B cell (primary cell): Measurements from ENCODE around the gene PLCB4. TPM values are rescaled to one million over a fixed set of nuclear protein-coding genes. Genes with fewer than 3 reads are reported as not detected.

ENCODE experiments used
- ATAC-seq: fragments of 200-7000 bp; cut with Tn5 transposase; one replicate; pipeline ENCODE4 v1.10.0; 2021; ENCODE audit warnings: low read depth, mild to moderate bottlenecking, moderate number of reproducible peaks, moderate library complexity
- CTCF ChIA-PET: fragments of 350-600 bp; sonication (Branson Sonifier 250); formaldehyde crosslinking; loops from one replicate; lab custom pipeline; 2021; ENCODE audit warnings: antibody characterized with exemption, inconsistent platforms; lab: Charles Lee
- POLR2A ChIA-PET: fragments of 350-600 bp; sonication (Branson Sonifier 250); formaldehyde crosslinking; loops from one replicate; lab custom pipeline; 2021; ENCODE audit warnings: antibody characterized with exemption; lab: Charles Lee
- DNase-seq: peaks from one replicate; pipeline ENCODE4 v3.0.0; 2013
- H2AFZ ChIP-seq: 2 replicates; pipeline ENCODE4 v1.6.1; 2012; ENCODE audit warnings: mild to moderate bottlenecking, low read depth, low read length; ENCODE audit not compliant: insufficient read depth, poor library complexity, severe bottlenecking
- H3K27ac ChIP-seq, 2 donors: 1 replicate in 1 of 2; 2 replicates in 1 of 2; pipeline ENCODE4 v1.5.1; 2012 to 2013; ENCODE audit warnings: low read length in 2 of 2, mild to moderate bottlenecking in 2 of 2, moderate library complexity in 1 of 2
- H3K27me3 ChIP-seq, 4 experiments: fragments of 200-600 bp in 1 of 4; sonication (generic) in 1 of 4; replicated peaks in 1 of 4; 1 replicate in 2 of 4; 2 replicates in 2 of 4; pipeline versions ENCODE4 v1.6.1 to v1.7.0; 2013 to 2016; ENCODE audit warnings: low read length in 3 of 4, mild to moderate bottlenecking in 2 of 4, mixed read lengths in 1 of 4, moderate library complexity in 1 of 4; ENCODE audit not compliant: insufficient read depth in 4 of 4, control insufficient read depth in 3 of 4; ENCODE audit errors: control extremely low read depth in 1 of 4
- H3K36me3 ChIP-seq, 2 experiments: replicated peaks in 1 of 2; 1 replicate in 1 of 2; 2 replicates in 1 of 2; pipeline versions ENCODE4 v1.6.1 to v1.7.1; 2013; ENCODE audit warnings: low read length in 1 of 2; ENCODE audit not compliant: insufficient read depth in 2 of 2, control insufficient read depth in 1 of 2; ENCODE audit errors: control extremely low read depth in 1 of 2, extremely low read depth in 1 of 2
- H3K4me1 ChIP-seq, 2 donors: fragments of 200-600 bp in 1 of 2; sonication (generic) in 1 of 2; 1 replicate in 1 of 2; 2 replicates in 1 of 2; pipeline versions ENCODE4 v1.5.1 to v1.6.1; 2013 to 2017; ENCODE audit warnings: low read length in 2 of 2; ENCODE audit not compliant: control insufficient read depth in 2 of 2, insufficient read depth in 2 of 2
- H3K4me2 ChIP-seq: replicated peaks from 2 replicates; pipeline ENCODE3; 2012; ENCODE audit warnings: mild to moderate bottlenecking, low read depth, low read length; ENCODE audit not compliant: poor library complexity, severe bottlenecking
- H3K4me3 ChIP-seq, 5 experiments: fragments of 200-600 bp in 1 of 5; sonication (generic) in 1 of 5; 1 replicate in 3 of 5; 2 replicates in 2 of 5; pipeline versions ENCODE4 v1.5.1 to v1.7.0; 2011 to 2016; ENCODE audit warnings: low read length in 4 of 5, mild to moderate bottlenecking in 4 of 5, low read depth in 2 of 5, control low read depth in 1 of 5, moderate library complexity in 1 of 5; ENCODE audit not compliant: insufficient read depth in 1 of 5; ENCODE audit errors: control extremely low read depth in 1 of 5, extremely low read depth in 1 of 5
- H3K79me2 ChIP-seq: fragments of 200-600 bp; sonication (generic); one replicate; pipeline ENCODE4 v1.6.0; 2016; ENCODE audit warnings: low read length; ENCODE audit not compliant: control insufficient read depth, insufficient read depth
- H3K9ac ChIP-seq: fragments of 200-600 bp; sonication (generic); 2 replicates; pipeline ENCODE4 v1.6.1; 2017; ENCODE audit warnings: mild to moderate bottlenecking, low read length, moderate library complexity
- H3K9me3 ChIP-seq, 3 donors: one replicate each; pipeline versions ENCODE4 v1.6.1 to v1.7.1; 2013; ENCODE audit warnings: low read length in 2 of 3; ENCODE audit not compliant: control insufficient read depth in 2 of 3, insufficient read depth in 1 of 3; ENCODE audit errors: control extremely low read depth in 1 of 3
- H4K20me1 ChIP-seq: 2 replicates; pipeline ENCODE4 v1.6.0; 2012; ENCODE audit warnings: mild to moderate bottlenecking, low read length; ENCODE audit not compliant: insufficient read depth, control insufficient read depth, poor library complexity, severe bottlenecking
- H3K27ac Mint-ChIP-seq: one replicate; pipeline ENCODE4 v1.8.0; 2021; ENCODE audit warnings: mixed read lengths
- H3K27me3 Mint-ChIP-seq: one replicate; pipeline ENCODE4 v1.8.0; 2021; ENCODE audit warnings: mixed read lengths
- H3K4me1 Mint-ChIP-seq: one replicate; pipeline ENCODE4 v1.8.0; 2021; ENCODE audit warnings: mixed read lengths
- H3K4me3 Mint-ChIP-seq: one replicate; pipeline ENCODE4 v1.8.0; 2021; ENCODE audit warnings: mixed read lengths
- H3K9me3 Mint-ChIP-seq: one replicate; pipeline ENCODE4 v1.8.0; 2022; ENCODE audit warnings: mixed read lengths; ENCODE audit not compliant: insufficient read depth
- CTCF ChIP-seq: fragments of 200-600 bp; IDR thresholded peaks from one replicate; pipeline ENCODE4 v1.8.0; 2022; ENCODE audit warnings: antibody characterized with exemption, mild to moderate bottlenecking
- EZH2 ChIP-seq: IDR thresholded peaks from 2 replicates; pipeline ENCODE4 v1.6.1; 2012; ENCODE audit warnings: borderline replicate concordance, low read depth, mild to moderate bottlenecking, moderate library complexity, low read length; ENCODE audit not compliant: insufficient read depth, poor library complexity, severe bottlenecking
- WGBS: methylation state at CpG from one replicate; pipeline ENCODE4 v1.1.5; 2013; ENCODE audit warnings: missing lambda C conversion rate; ENCODE audit not compliant: insufficient coverage; 5-methylcytosine and 5-hydroxymethylcytosine counted together
- intact Hi-C: fragments of 100-400 bp; cut with micrococcal nuclease; formaldehyde crosslinking; loops from one replicate; pipeline ENCODE4 v1.10.0; 2022
- polyA plus RNA-seq: library from polyadenylated mRNA; depleted of rRNA; stranded (reverse); fragments of >200 nt; gene quantifications from 2 replicates; pipeline ENCODE4 v1.2.3, GENCODE V29; 2012
- total RNA-seq, 2 donors: library from RNA; stranded (reverse); fragments of 120-200 nt in 1 of 2; gene quantifications; 1 replicate in 1 of 2; 2 replicates in 1 of 2; pipeline versions ENCODE4 v1.2.3 to v1.2.4, GENCODE V29; 2013 to 2022

The PLCB4 gene
- total and polyA plus RNA-seq, 2 donors (not counting 1 experiment from before 2014, with no cell fraction given) = not detected

- intact Hi-C loops = loop anchor here (2.0 kb wide), 1 partner anchor 503 kb away; no protein-coding TSS in a partner anchor
- CTCF ChIA-PET = interaction anchor here (0.7 to 4.9 kb wide), 4 partner anchors 11 to 681 kb away, joined by 3 to 44 read pairs (median 12); no protein-coding TSS in a partner anchor
- H3K27ac Mint-ChIP-seq = no peak overlapping the region
These were observed 341.1 kb downstream of the PLCB4 start for GRCh38 chr20:9409981-9410380.

GRCh38 chr20:9411833-9412232 is 342.9 kb downstream of the PLCB4 start:
- no peaks in the 10 kb centered on the region for H3K27me3 ChIP-seq
- no peaks in the 10 kb centered on the region for H3K4me1 ChIP-seq
- peaks cover 7% of the 10 kb centered on the region for H3K4me1 Mint-ChIP-seq
- no peaks in the 10 kb centered on the region for H3K9me3 Mint-ChIP-seq
- H2AFZ ChIP-seq = no peak overlapping the region
- H3K27ac Mint-ChIP-seq = no peak overlapping the region
- H3K4me3 ChIP-seq = no peak overlapping the region
- no peaks in the 10 kb centered on the region for H4K20me1 ChIP-seq
- H3K9ac ChIP-seq = no peak overlapping the region
- H3K27ac ChIP-seq = no peak overlapping the region
- intact Hi-C loops = no loop called here
- no CpG with 5 or more reads among the region's 1 CpG for WGBS
- H3K79me2 ChIP-seq = no peaks in the 10 kb centered on the region
- ATAC-seq (no peak), DNase-seq (no peak)
- peaks cover 10% of the 10 kb centered on the region for H3K27me3 Mint-ChIP-seq
- POLR2A ChIA-PET = no interaction called here
- no peak overlapping the region for H3K4me3 Mint-ChIP-seq
- H3K4me2 ChIP-seq = no peak overlapping the region
- CTCF ChIA-PET = interaction anchor here (4.9 kb wide), 1 partner anchor 9 kb away, joined by 44 read pairs; no protein-coding TSS in a partner anchor
- no peaks in the 10 kb centered on the region for H3K9me3 ChIP-seq
- H3K36me3 ChIP-seq = no peaks in the 10 kb centered on the region
- no peak for TF ChIP-seq CTCF
- no peak for TF ChIP-seq EZH2

More at GRCh38 chr20:9409981-9410380, 341.1 kb downstream of the PLCB4 start:
- 50% methylated on average over 1 of the region's 2 CpGs for WGBS
- H3K4me3 ChIP-seq = no peak overlapping the region
- ATAC-seq (no peak), DNase-seq (no peak)
- TF ChIP-seq CTCF = no peak
- TF ChIP-seq EZH2 = no peak
- no peak overlapping the region for H2AFZ ChIP-seq
- peaks cover 7% of the 10 kb centered on the region for H3K4me1 Mint-ChIP-seq
- no peak overlapping the region for H3K4me2 ChIP-seq
- no peaks in the 10 kb centered on the region for H3K9me3 Mint-ChIP-seq
- no peaks in the 10 kb centered on the region for H4K20me1 ChIP-seq
- H3K9ac ChIP-seq = no peak overlapping the region
- H3K4me3 Mint-ChIP-seq = no peak overlapping the region
- no peak overlapping the region for H3K27ac ChIP-seq
- H3K79me2 ChIP-seq = no peaks in the 10 kb centered on the region
- no peaks in the 10 kb centered on the region for H3K36me3 ChIP-seq
- H3K4me1 ChIP-seq = no peaks in the 10 kb centered on the region
- peaks cover 10% of the 10 kb centered on the region for H3K27me3 Mint-ChIP-seq
- no peaks in the 10 kb centered on the region for H3K9me3 ChIP-seq
- no peaks in the 10 kb centered on the region for H3K27me3 ChIP-seq
- POLR2A ChIA-PET = no interaction called here
